B cell (primary cell): ENCODE results near the gene CCL19. TPM values are rescaled to one million over a fixed set of nuclear protein-coding genes. Genes with fewer than 3 reads are reported as not detected.

ENCODE experiments used
- ATAC-seq: fragments of 200-7000 bp; cut with Tn5 transposase; one replicate; pipeline ENCODE4 v1.10.0; 2021; ENCODE audit warnings: low read depth, mild to moderate bottlenecking, moderate number of reproducible peaks, moderate library complexity
- CTCF ChIA-PET: fragments of 350-600 bp; sonication (Branson Sonifier 250); formaldehyde crosslinking; loops from one replicate; lab custom pipeline; 2021; ENCODE audit warnings: antibody characterized with exemption, inconsistent platforms; lab: Charles Lee
- POLR2A ChIA-PET: fragments of 350-600 bp; sonication (Branson Sonifier 250); formaldehyde crosslinking; loops from one replicate; lab custom pipeline; 2021; ENCODE audit warnings: antibody characterized with exemption; lab: Charles Lee
- DNase-seq: peaks from one replicate; pipeline ENCODE4 v3.0.0; 2013
- H2AFZ ChIP-seq: 2 replicates; pipeline ENCODE4 v1.6.1; 2012; ENCODE audit warnings: mild to moderate bottlenecking, low read depth, low read length; ENCODE audit not compliant: insufficient read depth, poor library complexity, severe bottlenecking
- H3K27ac ChIP-seq, 2 donors: 1 replicate in 1 of 2; 2 replicates in 1 of 2; pipeline ENCODE4 v1.5.1; 2012 to 2013; ENCODE audit warnings: low read length in 2 of 2, mild to moderate bottlenecking in 2 of 2, moderate library complexity in 1 of 2
- H3K27me3 ChIP-seq, 4 experiments: fragments of 200-600 bp in 1 of 4; sonication (generic) in 1 of 4; replicated peaks in 1 of 4; 1 replicate in 2 of 4; 2 replicates in 2 of 4; pipeline versions ENCODE4 v1.6.1 to v1.7.0; 2013 to 2016; ENCODE audit warnings: low read length in 3 of 4, mild to moderate bottlenecking in 2 of 4, mixed read lengths in 1 of 4, moderate library complexity in 1 of 4; ENCODE audit not compliant: insufficient read depth in 4 of 4, control insufficient read depth in 3 of 4; ENCODE audit errors: control extremely low read depth in 1 of 4
- H3K36me3 ChIP-seq, 2 experiments: replicated peaks in 1 of 2; 1 replicate in 1 of 2; 2 replicates in 1 of 2; pipeline versions ENCODE4 v1.6.1 to v1.7.1; 2013; ENCODE audit warnings: low read length in 1 of 2; ENCODE audit not compliant: insufficient read depth in 2 of 2, control insufficient read depth in 1 of 2; ENCODE audit errors: control extremely low read depth in 1 of 2, extremely low read depth in 1 of 2
- H3K4me1 ChIP-seq, 2 donors: fragments of 200-600 bp in 1 of 2; sonication (generic) in 1 of 2; 1 replicate in 1 of 2; 2 replicates in 1 of 2; pipeline versions ENCODE4 v1.5.1 to v1.6.1; 2013 to 2017; ENCODE audit warnings: low read length in 2 of 2; ENCODE audit not compliant: control insufficient read depth in 2 of 2, insufficient read depth in 2 of 2
- H3K4me2 ChIP-seq: replicated peaks from 2 replicates; pipeline ENCODE3; 2012; ENCODE audit warnings: mild to moderate bottlenecking, low read depth, low read length; ENCODE audit not compliant: poor library complexity, severe bottlenecking
- H3K4me3 ChIP-seq, 5 experiments: fragments of 200-600 bp in 1 of 5; sonication (generic) in 1 of 5; 1 replicate in 3 of 5; 2 replicates in 2 of 5; pipeline versions ENCODE4 v1.5.1 to v1.7.0; 2011 to 2016; ENCODE audit warnings: low read length in 4 of 5, mild to moderate bottlenecking in 4 of 5, low read depth in 2 of 5, control low read depth in 1 of 5, moderate library complexity in 1 of 5; ENCODE audit not compliant: insufficient read depth in 1 of 5; ENCODE audit errors: control extremely low read depth in 1 of 5, extremely low read depth in 1 of 5
- H3K79me2 ChIP-seq: fragments of 200-600 bp; sonication (generic); one replicate; pipeline ENCODE4 v1.6.0; 2016; ENCODE audit warnings: low read length; ENCODE audit not compliant: control insufficient read depth, insufficient read depth
- H3K9ac ChIP-seq: fragments of 200-600 bp; sonication (generic); 2 replicates; pipeline ENCODE4 v1.6.1; 2017; ENCODE audit warnings: mild to moderate bottlenecking, low read length, moderate library complexity
- H3K9me3 ChIP-seq, 3 donors: one replicate each; pipeline versions ENCODE4 v1.6.1 to v1.7.1; 2013; ENCODE audit warnings: low read length in 2 of 3; ENCODE audit not compliant: control insufficient read depth in 2 of 3, insufficient read depth in 1 of 3; ENCODE audit errors: control extremely low read depth in 1 of 3
- H4K20me1 ChIP-seq: 2 replicates; pipeline ENCODE4 v1.6.0; 2012; ENCODE audit warnings: mild to moderate bottlenecking, low read length; ENCODE audit not compliant: insufficient read depth, control insufficient read depth, poor library complexity, severe bottlenecking
- H3K27ac Mint-ChIP-seq: one replicate; pipeline ENCODE4 v1.8.0; 2021; ENCODE audit warnings: mixed read lengths
- H3K27me3 Mint-ChIP-seq: one replicate; pipeline ENCODE4 v1.8.0; 2021; ENCODE audit warnings: mixed read lengths
- H3K4me1 Mint-ChIP-seq: one replicate; pipeline ENCODE4 v1.8.0; 2021; ENCODE audit warnings: mixed read lengths
- H3K4me3 Mint-ChIP-seq: one replicate; pipeline ENCODE4 v1.8.0; 2021; ENCODE audit warnings: mixed read lengths
- H3K9me3 Mint-ChIP-seq: one replicate; pipeline ENCODE4 v1.8.0; 2022; ENCODE audit warnings: mixed read lengths; ENCODE audit not compliant: insufficient read depth
- EZH2 ChIP-seq: IDR thresholded peaks from 2 replicates; pipeline ENCODE4 v1.6.1; 2012; ENCODE audit warnings: borderline replicate concordance, low read depth, mild to moderate bottlenecking, moderate library complexity, low read length; ENCODE audit not compliant: insufficient read depth, poor library complexity, severe bottlenecking
- WGBS: methylation state at CpG from one replicate; pipeline ENCODE4 v1.1.5; 2013; ENCODE audit warnings: missing lambda C conversion rate; ENCODE audit not compliant: insufficient coverage; 5-methylcytosine and 5-hydroxymethylcytosine counted together
- intact Hi-C: fragments of 100-400 bp; cut with micrococcal nuclease; formaldehyde crosslinking; loops from one replicate; pipeline ENCODE4 v1.10.0; 2022
- polyA plus RNA-seq: library from polyadenylated mRNA; depleted of rRNA; stranded (reverse); fragments of >200 nt; gene quantifications from 2 replicates; pipeline ENCODE4 v1.2.3, GENCODE V29; 2012
- total RNA-seq, 2 donors: library from RNA; stranded (reverse); fragments of 120-200 nt in 1 of 2; gene quantifications; 1 replicate in 1 of 2; 2 replicates in 1 of 2; pipeline versions ENCODE4 v1.2.3 to v1.2.4, GENCODE V29; 2013 to 2022
- TF ChIP-seq, protein P1 (sequence below): fragments of 200-600 bp; IDR thresholded peaks from one replicate; pipeline ENCODE4 v1.8.0; 2022; ENCODE audit warnings: antibody characterized with exemption, mild to moderate bottlenecking

Gene CCL19
- total and polyA plus RNA-seq, 2 donors (not counting 1 experiment from before 2014, with no cell fraction given): not detected

DNA sequence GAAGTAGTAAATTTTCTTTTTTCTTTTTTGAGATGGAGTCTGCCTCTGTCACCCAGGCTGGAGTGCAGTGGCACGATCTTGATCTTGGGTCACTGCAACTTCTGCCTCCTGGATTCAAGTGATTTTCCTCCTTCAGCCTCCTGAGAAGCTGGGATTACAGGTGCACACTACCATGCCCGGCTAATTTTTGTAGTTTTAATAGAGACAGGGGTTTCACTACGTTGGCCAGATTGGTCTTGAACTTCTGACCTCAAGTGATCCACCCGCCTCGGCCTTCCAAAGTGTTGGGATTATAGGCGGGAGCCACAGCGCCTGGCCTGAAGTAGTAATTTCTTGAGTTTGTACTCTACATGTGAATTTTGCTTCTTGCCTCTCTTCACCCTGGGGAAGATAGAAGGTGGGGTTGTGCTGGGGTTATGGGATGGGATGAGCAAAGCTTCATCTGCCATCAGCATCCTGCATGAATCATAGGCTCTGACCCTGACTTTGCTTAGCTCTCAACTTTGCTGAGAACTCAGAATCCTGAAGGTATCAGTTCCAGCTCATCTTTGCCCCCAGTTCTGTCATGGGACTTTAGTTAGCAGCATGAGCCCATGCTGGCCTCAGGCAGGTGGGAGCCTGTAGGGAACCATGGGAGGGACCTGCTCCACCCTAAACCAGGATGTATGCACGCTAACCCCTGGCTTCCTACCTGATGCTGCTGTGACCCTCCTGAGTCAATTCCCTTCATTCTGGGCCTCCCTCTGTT lies 28.1 kb upstream of the CCL19 start:
- no peak for DNase-seq
- no peaks in the 10 kb centered on the region for H3K9me3 ChIP-seq
- no peaks in the 10 kb centered on the region for H3K79me2 ChIP-seq
- Mint-ChIP-seq H3K27ac (no peak overlapping the region), H3K4me3 (no peak overlapping the region), H3K9me3 (no peaks in the 10 kb centered on the region), H3K4me1 (no peaks in the 10 kb centered on the region), H3K27me3 (peaks cover 25% of the 10 kb centered on the region)
- H3K4me3 ChIP-seq: no peak overlapping the region
- WGBS: 75% methylated on average over 7 of the region's 8 CpGs
- no peak for ATAC-seq
- H3K36me3 ChIP-seq: no peaks in the 10 kb centered on the region
- H3K27ac ChIP-seq: no peak overlapping the region
- ChIA-PET CTCF (no interaction called here), POLR2A (no interaction called here)
- no peak overlapping the region for H3K4me2 ChIP-seq
- no peaks in the 10 kb centered on the region for H4K20me1 ChIP-seq
- H3K4me1 ChIP-seq: no peaks in the 10 kb centered on the region
- intact Hi-C loops: no loop called here
- no peak overlapping the region for H2AFZ ChIP-seq
- peaks cover 0 to 13% (median 3%) of the 10 kb centered on the region in 4 experiments for H3K27me3 ChIP-seq
- TF ChIP-seq, protein P1, sequence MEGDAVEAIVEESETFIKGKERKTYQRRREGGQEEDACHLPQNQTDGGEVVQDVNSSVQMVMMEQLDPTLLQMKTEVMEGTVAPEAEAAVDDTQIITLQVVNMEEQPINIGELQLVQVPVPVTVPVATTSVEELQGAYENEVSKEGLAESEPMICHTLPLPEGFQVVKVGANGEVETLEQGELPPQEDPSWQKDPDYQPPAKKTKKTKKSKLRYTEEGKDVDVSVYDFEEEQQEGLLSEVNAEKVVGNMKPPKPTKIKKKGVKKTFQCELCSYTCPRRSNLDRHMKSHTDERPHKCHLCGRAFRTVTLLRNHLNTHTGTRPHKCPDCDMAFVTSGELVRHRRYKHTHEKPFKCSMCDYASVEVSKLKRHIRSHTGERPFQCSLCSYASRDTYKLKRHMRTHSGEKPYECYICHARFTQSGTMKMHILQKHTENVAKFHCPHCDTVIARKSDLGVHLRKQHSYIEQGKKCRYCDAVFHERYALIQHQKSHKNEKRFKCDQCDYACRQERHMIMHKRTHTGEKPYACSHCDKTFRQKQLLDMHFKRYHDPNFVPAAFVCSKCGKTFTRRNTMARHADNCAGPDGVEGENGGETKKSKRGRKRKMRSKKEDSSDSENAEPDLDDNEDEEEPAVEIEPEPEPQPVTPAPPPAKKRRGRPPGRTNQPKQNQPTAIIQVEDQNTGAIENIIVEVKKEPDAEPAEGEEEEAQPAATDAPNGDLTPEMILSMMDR: no peak
- TF ChIP-seq EZH2: no peak
- no peak overlapping the region for H3K9ac ChIP-seq

DNA sequence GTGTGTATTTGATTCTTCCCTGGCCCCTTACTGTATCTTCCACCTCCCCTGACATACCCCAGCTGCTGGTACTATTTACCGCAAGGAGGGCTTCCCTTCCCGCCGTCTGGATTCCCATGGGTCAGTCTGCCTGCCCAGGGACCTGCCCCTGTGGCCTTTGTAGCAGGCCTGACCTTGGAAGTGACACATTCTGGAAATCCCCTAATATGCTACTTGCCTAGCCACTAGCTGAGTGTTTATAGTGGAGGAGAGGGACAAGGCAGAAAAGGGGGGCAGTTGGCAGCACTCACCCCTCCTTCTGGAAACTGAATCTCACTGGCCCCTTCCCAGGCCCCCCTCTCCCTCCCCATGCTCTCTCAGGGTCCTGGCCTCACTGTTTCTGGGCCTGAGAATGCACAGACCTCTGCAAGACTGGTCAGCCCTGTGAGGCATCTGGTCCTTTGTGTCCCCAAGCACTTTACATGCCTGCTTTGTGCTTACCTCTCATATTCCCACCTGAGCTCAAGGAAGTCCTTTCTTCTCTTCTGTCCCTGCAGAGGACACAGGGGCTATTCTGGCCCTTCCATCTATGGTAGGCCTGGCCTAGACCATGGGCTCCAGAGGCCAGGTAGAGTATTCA lies 27.0 kb upstream of the CCL19 start:
- no peak for TF ChIP-seq EZH2
- TF ChIP-seq, protein P1: no peak
- DNase-seq (no peak), ATAC-seq (no peak)
- H3K36me3 ChIP-seq: no peaks in the 10 kb centered on the region
- ChIA-PET CTCF (no interaction called here), POLR2A (no interaction called here)
- Mint-ChIP-seq H3K27me3 (peaks cover 32% of the 10 kb centered on the region), H3K4me1 (no peaks in the 10 kb centered on the region), H3K27ac (no peak overlapping the region), H3K4me3 (no peak overlapping the region), H3K9me3 (no peaks in the 10 kb centered on the region)
- no peak overlapping the region for H3K9ac ChIP-seq
- peaks cover 0 to 14% (median 7%) of the 10 kb centered on the region in 4 experiments for H3K27me3 ChIP-seq
- H2AFZ ChIP-seq: no peak overlapping the region
- intact Hi-C loops: no loop called here
- no peaks in the 10 kb centered on the region for H4K20me1 ChIP-seq
- H3K4me1 ChIP-seq: no peaks in the 10 kb centered on the region
- WGBS: 60% methylated on average over 1 of the region's 3 CpGs
- no peak overlapping the region for H3K4me2 ChIP-seq
- H3K4me3 ChIP-seq: no peak overlapping the region
- H3K9me3 ChIP-seq: no peaks in the 10 kb centered on the region
- no peak overlapping the region for H3K27ac ChIP-seq
- H3K79me2 ChIP-seq: no peaks in the 10 kb centered on the region
